Neural cell (in vitro differentiated cells): ENCODE measurements around the gene FAM219B.

Source experiments
- CTCF ChIP-seq: fragments of 450-650 bp; IDR thresholded peaks from 2 replicates; pipeline ENCODE4 v1.5.1; 2014; ENCODE audit warnings: antibody characterized with exemption, mild to moderate bottlenecking, moderate library complexity; ENCODE audit not compliant: poor library complexity, severe bottlenecking
- EZH2 ChIP-seq: fragments of 200-600, 300-800 bp; shearing (Covaris generic), sonication (generic); IDR thresholded peaks from 2 replicates; pipeline ENCODE4 v1.6.1; 2014; ENCODE audit warnings: antibody characterized with exemption, low read length, borderline replicate concordance, mild to moderate bottlenecking; ENCODE audit not compliant: insufficient read depth, poor library complexity, severe bottlenecking
- MXI1 ChIP-seq: fragments of 450-650 bp; conservative IDR thresholded peaks from 2 replicates; pipeline ENCODE4 v1.6.1; 2014; ENCODE audit warnings: antibody characterized with exemption, mild to moderate bottlenecking; ENCODE audit not compliant: poor library complexity, severe bottlenecking
- POLR2AphosphoS5 ChIP-seq: IDR thresholded peaks from 2 replicates; pipeline ENCODE4 v1.6.1; 2012
- RAD21 ChIP-seq: fragments of 450-650 bp; conservative IDR thresholded peaks from 2 replicates; pipeline ENCODE4 v1.6.1; 2014; ENCODE audit warnings: antibody characterized with exemption, mild to moderate bottlenecking, moderate library complexity

- TF ChIP-seq EZH2 (no peak), MXI1 (no peak), CTCF (no peak), RAD21 (no peak), POLR2AphosphoS5 (no peak)
Observed at GRCh38 chr15:74885461-74885860, 21.2 kb downstream of the FAM219B start.
